HG03558 (cell line): ENCODE data around the gene GPR22.

Experiments
- ATAC-seq: cut with Tn5 transposase; IDR thresholded peaks from one replicate; pipeline ENCODE4 v1.9.1; 2021; ENCODE audit warnings: moderate number of reproducible peaks; ENCODE audit not compliant: unreplicated experiment; ENCODE audit errors: extremely low read depth

Gene GPR22

GRCh38 chr7:107469929-107470328, at the start of gene GPR22:
TSS of gene GPR22 (plus strand) at chr7:107470057. CDS start at chr7:107474061, 4,004 bp downstream.
- no peak for ATAC-seq

GRCh38 chr7:107427462-107427861, 42.4 kb upstream of the GPR22 start:
- no peak for ATAC-seq

- no peak for ATAC-seq
Measured at GRCh38 chr7:107428642-107429041, 41.2 kb upstream of the GPR22 start.

- ATAC-seq: no peak
Measured at GRCh38 chr7:107430057-107430456, 39.8 kb upstream of the GPR22 start.

GRCh38 chr7:107432261-107432660, 37.6 kb upstream of the GPR22 start:
- no peak for ATAC-seq

- ATAC-seq: no peak
Measured at GRCh38 chr7:107435749-107436148, 34.1 kb upstream of the GPR22 start.

- no peak for ATAC-seq
Measured at GRCh38 chr7:107439025-107439424, 30.8 kb upstream of the GPR22 start.

GRCh38 chr7:107441581-107442422, 28.1 kb upstream of the GPR22 start:
- no peak for ATAC-seq

GRCh38 chr7:107442678-107443077, 27.2 kb upstream of the GPR22 start:
- ATAC-seq: no peak

- ATAC-seq: no peak
Measured at GRCh38 chr7:107446531-107446930, 23.3 kb upstream of the GPR22 start.

- ATAC-seq: no peak
Measured at GRCh38 chr7:107446988-107447387, 22.9 kb upstream of the GPR22 start.

GRCh38 chr7:107450970-107451369, 18.9 kb upstream of the GPR22 start:
- ATAC-seq: no peak

- no peak for ATAC-seq
Measured at GRCh38 chr7:107453388-107453787, 16.5 kb upstream of the GPR22 start.

GRCh38 chr7:107461938-107462533, 7.8 kb upstream of the GPR22 start:
- no peak for ATAC-seq

GRCh38 chr7:107463139-107464078, 6.4 kb upstream of the GPR22 start:
- no peak for ATAC-seq

GRCh38 chr7:107464666-107465226, 5.1 kb upstream of the GPR22 start:
- ATAC-seq: no peak

GRCh38 chr7:107467972-107468371, 1.9 kb upstream of the GPR22 start:
- ATAC-seq: no peak

- no peak for ATAC-seq
Measured at GRCh38 chr7:107468824-107469223, 1.0 kb upstream of the GPR22 start.

- no peak for ATAC-seq
Measured at GRCh38 chr7:107471292-107472070, 1.6 kb downstream of the GPR22 start.

GRCh38 chr7:107472116-107472515, 2.3 kb downstream of the GPR22 start:
- no peak for ATAC-seq
